Daoy (cell line): ENCODE results near the gene SCART1. TPM values are rescaled to one million over a fixed set of nuclear protein-coding genes. Genes with fewer than 3 reads are reported as not detected.
"Not testable (repeated sequence)": the region's sequence is repeated elsewhere in the genome, so short reads cannot be mapped to it uniquely, and the experiment has no call there.

Experiments used
- DNase-seq: peaks from one replicate; pipeline ENCODE4 v3.0.0-alpha.2; 2015; ENCODE audit warnings: low read depth
- total RNA-seq: library from RNA; depleted of rRNA; stranded (reverse); fragments of >200 nt; shearing (Covaris generic); gene quantifications from 2 replicates; pipeline ENCODE4 v1.2.3, GENCODE V29; 2014

The SCART1 gene
- total RNA-seq, 1 experiment from 2014 or later = 0.40 TPM

GRCh38 chr10:133456041-133456951 is 2.6 kb downstream of the SCART1 start:
- DNase-seq = no peak

- no peak for DNase-seq
These were observed 3.5 kb downstream of the SCART1 start for GRCh38 chr10:133457100-133457841.

- no peak for DNase-seq
These were observed 4.4 kb downstream of the SCART1 start for GRCh38 chr10:133458021-133458709.

- no peak for DNase-seq
These were observed 5.1 kb downstream of the SCART1 start for GRCh38 chr10:133458710-133459453.

GRCh38 chr10:133459454-133460207 is 5.9 kb downstream of the SCART1 start:
- no peak for DNase-seq

- no peak for DNase-seq
These were observed 6.5 kb downstream of the SCART1 start for GRCh38 chr10:133460208-133460769.

GRCh38 chr10:133461027-133461426 is 7.3 kb downstream of the SCART1 start:
- DNase-seq = no peak

- no peak for DNase-seq
These were observed 8.1 kb downstream of the SCART1 start for GRCh38 chr10:133461841-133462240.

- no peak for DNase-seq
These were observed 9.0 kb downstream of the SCART1 start for GRCh38 chr10:133462512-133463305.

- no peak for DNase-seq
These were observed 10.9 kb downstream of the SCART1 start for GRCh38 chr10:133464582-133465031.

GRCh38 chr10:133465191-133465949 is 11.6 kb downstream of the SCART1 start:
- no peak for DNase-seq

- DNase-seq = no peak
These were observed 12.3 kb downstream of the SCART1 start for GRCh38 chr10:133465950-133466474.

- DNase-seq = no peak
These were observed 13.0 kb downstream of the SCART1 start for GRCh38 chr10:133466683-133467275.

- DNase-seq = no peak
These were observed 13.7 kb downstream of the SCART1 start for GRCh38 chr10:133467286-133467911.

- DNase-seq = not testable (repeated sequence)
These were observed 15.5 kb downstream of the SCART1 start for GRCh38 chr10:133469205-133469604.

- no peak for DNase-seq
These were observed 17.8 kb downstream of the SCART1 start for GRCh38 chr10:133471300-133472109.

GRCh38 chr10:133473270-133473669 is 19.5 kb downstream of the SCART1 start:
- DNase-seq = no peak
